ENCODE data around the gene BTG2.

Gene BTG2

GRCh38 chr1:203278082-203278884, 27.0 kb upstream of the BTG2 start:
- no peak overlapping the region for H3K27ac ChIP-seq
- TF ChIP-seq ZFX (IDR thresholded peaks at IDR 0.05; ENCODE audit: borderline replicate concordance) (no peak), CTCF (IDR thresholded peaks at IDR 0.05) (no peak)

GRCh38 chr1:203278885-203279406, 26.4 kb upstream of the BTG2 start:
- H3K27ac ChIP-seq: no peak overlapping the region
- TF ChIP-seq ZFX (IDR thresholded peaks at IDR 0.05; ENCODE audit: borderline replicate concordance) (no peak), CTCF (IDR thresholded peaks at IDR 0.05) (no peak)

- H3K27ac ChIP-seq: no peak overlapping the region
Observed at GRCh38 chr1:203280061-203280460, 25.3 kb upstream of the BTG2 start.

GRCh38 chr1:203281033-203281432, 24.3 kb upstream of the BTG2 start:
- H3K27ac ChIP-seq: no peak overlapping the region
- no peak for TF ChIP-seq CTCF (IDR thresholded peaks at IDR 0.05)
- TF ChIP-seq ZFX (IDR thresholded peaks at IDR 0.05; ENCODE audit: borderline replicate concordance): no peak

More at GRCh38 chr1:203280061-203280460, 25.3 kb upstream of the BTG2 start:
- TF ChIP-seq ZFX (IDR thresholded peaks at IDR 0.05; ENCODE audit: borderline replicate concordance) (no peak), CTCF (IDR thresholded peaks at IDR 0.05) (no peak)

GRCh38 chr1:203281851-203282661, 23.3 kb upstream of the BTG2 start:
- H3K27ac ChIP-seq: no peak overlapping the region
- TF ChIP-seq CTCF (IDR thresholded peaks at IDR 0.05) (no peak), ZFX (IDR thresholded peaks at IDR 0.05; ENCODE audit: borderline replicate concordance) (no peak)

GRCh38 chr1:203282720-203283542, 22.4 kb upstream of the BTG2 start:
- TF ChIP-seq ZFX (IDR thresholded peaks at IDR 0.05; ENCODE audit: borderline replicate concordance) (no peak), CTCF (IDR thresholded peaks at IDR 0.05) (no peak)
- H3K27ac ChIP-seq: no peak overlapping the region

Data from 22Rv1 (cell line).